ENCODE measurements around the gene SCNM1.

- TF ChIP-seq FOXA1 (IDR thresholded peaks at IDR 0.05) = no peak
- TF ChIP-seq CTCF (IDR thresholded peaks at IDR 0.05; ENCODE audit: low read depth, low read length, missing input control) = no peak
- no peak for TF ChIP-seq TAF1 (conservative IDR thresholded peaks at IDR 0.05)
- TF ChIP-seq MAX (IDR thresholded peaks at IDR 0.05) = no peak
- no peak for TF ChIP-seq REST (IDR thresholded peaks at IDR 0.05)
- TF ChIP-seq ZBTB33 (IDR thresholded peaks at IDR 0.05) = no peak
- no peak for TF ChIP-seq SP1 (IDR thresholded peaks at IDR 0.05)
These were observed 34.1 kb upstream of the SCNM1 start for GRCh38 chr1:151131701-151132334.

All from liver (tissue), 3 donors.